ENCODE data around the gene LRRC56.
"Not testable (repeated sequence)": the region's sequence is repeated elsewhere in the genome, so short reads cannot be mapped to it uniquely, and the experiment has no call there.

The LRRC56 gene

GRCh38 chr11:502288-503178 lies 34.8 kb upstream of the LRRC56 start:
- DNase-seq: no peak

- no peak for DNase-seq
These were observed 33.9 kb upstream of the LRRC56 start for GRCh38 chr11:503179-503981.

GRCh38 chr11:504053-504993 lies 33.0 kb upstream of the LRRC56 start:
- no peak for DNase-seq

- no peak for DNase-seq
These were observed 32.4 kb upstream of the LRRC56 start for GRCh38 chr11:504994-505344.

GRCh38 chr11:506238-506994 lies 30.9 kb upstream of the LRRC56 start:
- peak; percentile 98 for DNase-seq

GRCh38 chr11:506995-507726 lies 30.2 kb upstream of the LRRC56 start, which contains the start of gene RNH1:
Gene RNH1, minus strand, starts transcription at chr11:507242. Its CDS starts 5,080 bp downstream, at chr11:502162.
- peak; percentile 100 for DNase-seq

GRCh38 chr11:507727-508515 lies 29.4 kb upstream of the LRRC56 start:
- DNase-seq: no peak

- no peak for DNase-seq
These were observed 28.4 kb upstream of the LRRC56 start for GRCh38 chr11:508956-509355.

- DNase-seq: no peak
These were observed 24.3 kb upstream of the LRRC56 start for GRCh38 chr11:512761-513595.

- no peak for DNase-seq
These were observed 22.7 kb upstream of the LRRC56 start for GRCh38 chr11:514606-515005.

GRCh38 chr11:515131-515530 lies 22.2 kb upstream of the LRRC56 start:
- no peak for DNase-seq

- DNase-seq: no peak
These were observed 20.9 kb upstream of the LRRC56 start for GRCh38 chr11:516400-516799.

GRCh38 chr11:516918-517685 lies 20.2 kb upstream of the LRRC56 start:
- not testable (repeated sequence) for DNase-seq

- DNase-seq: peak; percentile 93
These were observed 18.7 kb upstream of the LRRC56 start for GRCh38 chr11:518463-519202.

GRCh38 chr11:520428-521176 lies 16.7 kb upstream of the LRRC56 start:
- no peak for DNase-seq

GRCh38 chr11:521177-521688 lies 16.1 kb upstream of the LRRC56 start:
- no peak for DNase-seq

- DNase-seq: no peak
These were observed 11.1 kb upstream of the LRRC56 start for GRCh38 chr11:526192-526591.

Data from activated CD4-positive, CD25-positive, alpha-beta regulatory T cell treated with anti-CD3 and anti-CD28 coated beads, Interleukin-2, amount 50 U/mL, for 72 hours (primary cell).